ENCODE data around the gene DUSP15. TPM values are rescaled to one million over a fixed set of nuclear protein-coding genes. Genes with fewer than 3 reads are reported as not detected.
"Not testable (repeated sequence)": the region's sequence is repeated elsewhere in the genome, so short reads cannot be mapped to it uniquely, and the experiment has no call there.

Gene DUSP15, protein sequence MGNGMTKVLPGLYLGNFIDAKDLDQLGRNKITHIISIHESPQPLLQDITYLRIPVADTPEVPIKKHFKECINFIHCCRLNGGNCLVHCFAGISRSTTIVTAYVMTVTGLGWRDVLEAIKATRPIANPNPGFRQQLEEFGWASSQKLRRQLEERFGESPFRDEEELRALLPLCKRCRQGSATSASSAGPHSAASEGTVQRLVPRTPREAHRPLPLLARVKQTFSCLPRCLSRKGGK
- not detected for total RNA-seq

DNA sequence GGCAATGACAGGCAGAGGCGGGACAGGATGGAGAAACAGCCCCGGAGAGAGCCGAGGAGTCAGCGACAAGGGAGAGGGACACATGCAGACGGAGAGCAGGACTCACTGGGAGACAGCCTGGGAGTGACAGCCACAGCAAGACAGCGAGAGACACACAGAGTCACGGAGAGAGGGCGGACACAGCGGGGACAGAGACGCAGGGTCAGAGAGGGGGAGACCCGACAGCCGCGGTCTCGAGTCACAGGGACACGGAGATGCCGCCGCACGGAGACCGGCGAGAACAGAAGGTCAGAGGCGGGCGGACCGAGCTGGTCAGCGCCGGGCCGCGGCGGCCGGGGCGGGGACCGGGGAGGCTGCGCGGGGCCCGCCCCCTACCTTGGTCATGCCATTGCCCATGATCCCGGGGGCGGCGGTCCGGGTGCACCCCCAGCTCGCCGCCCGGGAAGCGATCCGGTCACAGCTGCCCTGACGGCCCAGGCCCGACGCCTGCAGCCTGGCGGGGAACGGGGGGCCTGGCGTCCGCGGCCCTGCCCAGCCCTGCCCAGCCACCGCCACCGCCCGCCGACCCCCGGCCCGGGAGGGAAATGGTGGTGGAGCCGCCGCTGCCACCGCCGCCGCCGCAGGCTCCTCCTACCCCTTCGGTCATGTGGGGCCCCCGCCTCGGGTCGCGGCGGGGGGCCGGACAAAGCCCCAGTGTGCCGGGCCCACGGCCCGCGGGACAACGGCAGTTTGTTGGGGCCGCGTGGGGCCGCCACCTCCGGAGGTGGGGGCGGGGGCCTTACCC is at the start of gene DUSP15, which contains the start of gene TTLL9:
DUSP15 (minus strand) TSS at position 586 of the 784 bp plus-strand sequence; CDS start at position 396, 190 bp downstream.
TTLL9 (plus strand) TSS at position 693 of the 784 bp plus-strand sequence. CDS start 493 bp downstream, outside the sequence.
- ChIA-PET CTCF (interaction anchor here (0.8 to 1.1 kb wide), 3 partner anchors 17 to 24 kb away, joined by 3 to 6 read pairs (median 3); no protein-coding TSS in a partner anchor), POLR2A (no interaction called here)

DNA sequence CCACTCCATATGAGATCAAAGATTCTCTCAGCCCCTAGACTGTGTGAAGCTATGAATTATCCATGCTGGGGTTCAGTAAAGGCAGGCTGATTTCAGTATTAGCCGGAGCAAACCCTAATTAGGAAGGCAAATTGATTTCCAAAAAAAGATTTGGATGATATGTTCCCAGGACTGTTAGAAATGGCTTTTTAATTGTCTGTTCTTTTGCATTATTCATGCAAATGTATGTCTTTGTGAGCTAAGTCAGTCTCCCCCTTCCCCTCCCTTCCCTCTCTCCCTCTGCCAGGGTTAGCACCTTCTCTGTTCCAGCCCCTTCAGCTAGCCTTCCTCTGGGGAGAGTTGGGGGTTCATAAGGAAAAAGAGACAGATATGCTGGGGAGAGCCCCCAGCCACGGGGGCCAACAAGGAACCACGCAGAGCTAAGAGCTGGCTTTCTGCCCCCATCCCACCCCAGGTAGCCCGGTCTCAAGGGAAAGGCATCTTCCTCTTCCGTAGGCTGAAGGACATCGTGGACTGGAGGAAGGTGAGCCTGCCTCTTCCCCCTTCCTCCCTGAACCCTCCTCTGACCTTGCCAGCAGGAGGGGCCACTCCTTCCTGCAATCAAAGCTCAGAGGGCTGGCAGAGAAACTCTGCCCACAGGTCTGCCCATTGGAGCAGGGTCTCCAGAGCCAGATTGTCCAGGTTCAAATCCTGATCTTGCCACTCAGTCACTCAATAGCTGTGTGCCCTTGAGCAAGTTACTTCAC is 49.3 kb upstream of the DUSP15 start:
- no peaks in the 10 kb centered on the region for H3K9me3 Mint-ChIP-seq
- H3K36me3 Mint-ChIP-seq = no peaks in the 10 kb centered on the region
- no peaks in the 10 kb centered on the region for H3K4me1 Mint-ChIP-seq (ENCODE audit: low read depth)
- POLR2A ChIA-PET = no interaction called here
- no peak overlapping the region for H3K4me3 Mint-ChIP-seq
- no peak overlapping the region for H3K27ac Mint-ChIP-seq
- intact Hi-C loops (cut with micrococcal nuclease) = no loop called here
- peaks cover 25% of the 10 kb centered on the region for H3K27me3 Mint-ChIP-seq
- DNase-seq = no peak
- CTCF ChIA-PET = interaction anchor here (1.2 to 1.5 kb wide), 2 partner anchors 67 to 171 kb away, joined by 3 to 5 read pairs; no protein-coding TSS in a partner anchor

More for the DNA sequence above, at the start of gene DUSP15, which contains the start of gene TTLL9:
- H3K4me1 Mint-ChIP-seq (ENCODE audit: low read depth) = peaks cover 10% of the 10 kb centered on the region
- peaks cover 3% of the 10 kb centered on the region for H3K36me3 Mint-ChIP-seq
- H3K27me3 Mint-ChIP-seq = peaks cover 28% of the 10 kb centered on the region
- H3K4me3 Mint-ChIP-seq = peak within 1 kb of the TSS; percentile 76
- intact Hi-C loops (cut with micrococcal nuclease) = loop anchor here (1.0 kb wide), 1 partner anchor 8 kb away; no protein-coding TSS in a partner anchor
- H3K9me3 Mint-ChIP-seq = no peaks in the 10 kb centered on the region
- DNase-seq = no peak
- H3K27ac Mint-ChIP-seq = no peak within 1 kb of the TSS

DNA sequence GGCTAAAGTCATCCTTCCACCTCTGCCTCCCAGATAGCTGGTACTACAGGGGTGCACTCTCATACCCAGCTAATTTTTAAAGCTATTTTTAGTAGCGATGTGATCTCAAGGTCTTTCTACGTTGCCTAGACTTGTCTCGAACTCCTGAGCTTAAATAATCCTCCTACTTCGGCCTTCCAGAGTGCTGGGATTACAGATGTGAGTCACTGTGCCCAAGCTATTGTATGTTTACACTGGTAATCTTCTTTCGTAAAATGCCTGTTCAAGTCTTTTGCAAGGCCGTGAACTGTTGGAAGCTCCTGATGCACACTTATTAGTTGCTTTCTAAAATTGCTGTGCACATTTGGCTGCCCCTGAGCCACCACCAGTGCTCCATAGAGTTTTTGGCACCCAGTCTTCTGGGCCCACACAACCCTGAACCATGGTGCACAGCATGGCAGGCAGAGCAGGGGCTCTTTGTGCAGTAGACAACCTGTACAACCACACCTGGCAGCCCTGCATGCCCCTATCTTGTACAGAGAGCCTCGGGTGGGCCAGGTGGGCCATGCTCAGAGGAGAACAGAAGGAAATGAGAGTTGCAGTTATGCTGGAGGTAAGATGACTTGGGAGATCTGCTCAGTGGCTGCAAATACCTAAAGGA is 48.3 kb upstream of the DUSP15 start:
- H3K27me3 Mint-ChIP-seq = peaks cover 17% of the 10 kb centered on the region
- H3K9me3 Mint-ChIP-seq = no peaks in the 10 kb centered on the region
- ChIA-PET POLR2A (no interaction called here), CTCF (interaction anchor here (1.2 to 1.5 kb wide), 2 partner anchors 66 to 172 kb away, joined by 3 to 5 read pairs; no protein-coding TSS in a partner anchor)
- no peaks in the 10 kb centered on the region for H3K4me1 Mint-ChIP-seq (ENCODE audit: low read depth)
- H3K36me3 Mint-ChIP-seq = no peaks in the 10 kb centered on the region
- intact Hi-C loops (cut with micrococcal nuclease) = no loop called here
- H3K4me3 Mint-ChIP-seq = no peak overlapping the region
- no peak overlapping the region for H3K27ac Mint-ChIP-seq
- DNase-seq = no peak

DNA sequence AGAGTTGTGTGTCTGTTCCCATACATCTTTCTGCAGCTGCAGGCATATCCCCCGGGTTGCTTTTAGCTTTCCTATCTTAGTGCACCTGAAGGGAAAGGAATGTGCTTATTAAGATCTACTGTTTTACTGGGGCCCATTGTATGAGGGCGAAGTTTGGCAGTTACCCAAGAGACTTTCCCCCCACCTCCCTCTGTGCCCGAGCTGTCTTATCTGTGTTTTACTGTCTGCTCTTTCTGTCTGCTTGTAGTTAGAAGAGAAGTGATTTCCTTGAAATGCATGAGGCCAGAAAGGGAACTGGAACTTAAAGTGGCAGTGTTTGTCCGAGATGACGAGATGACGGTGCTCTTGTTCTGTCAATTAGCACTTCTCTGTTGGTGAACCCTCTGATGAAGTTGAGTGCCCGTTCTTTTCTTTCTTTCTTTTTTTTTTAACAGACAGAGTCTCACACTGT is 47.7 kb upstream of the DUSP15 start:
- POLR2A ChIA-PET; H3K36me3 Mint-ChIP-seq; DNase-seq; H3K27ac Mint-ChIP-seq; H3K4me1 Mint-ChIP-seq (ENCODE audit: low read depth); intact Hi-C loops (cut with micrococcal nuclease); H3K4me3 Mint-ChIP-seq; CTCF ChIA-PET; H3K9me3 Mint-ChIP-seq: not testable (repeated sequence)
- peaks cover 17% of the 10 kb centered on the region for H3K27me3 Mint-ChIP-seq

DNA sequence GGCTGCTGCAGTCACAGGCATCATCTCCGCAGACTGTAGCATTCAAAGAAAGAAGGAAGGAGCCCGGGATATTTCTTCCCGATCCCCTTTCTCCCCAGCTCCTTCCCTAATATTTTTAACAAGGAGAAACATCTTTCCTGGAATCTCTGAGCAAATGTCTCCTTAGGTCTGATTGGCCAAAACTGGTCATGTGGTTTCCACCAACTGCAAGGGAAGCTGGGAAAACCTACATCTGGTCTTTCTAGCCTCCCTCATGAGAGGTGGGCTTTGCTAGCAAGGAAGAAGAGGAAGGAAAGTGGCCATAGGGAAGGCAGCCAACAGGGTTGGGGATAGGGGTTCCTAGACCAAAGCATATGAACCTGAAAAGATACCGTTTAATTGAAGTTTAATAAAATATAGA is 46.4 kb upstream of the DUSP15 start:
- ChIA-PET POLR2A (no interaction called here), CTCF (no interaction called here)
- peaks cover 15% of the 10 kb centered on the region for H3K27me3 Mint-ChIP-seq
- no peak overlapping the region for H3K27ac Mint-ChIP-seq
- no peak overlapping the region for H3K4me3 Mint-ChIP-seq
- DNase-seq = no peak
- H3K36me3 Mint-ChIP-seq = no peaks in the 10 kb centered on the region
- no peaks in the 10 kb centered on the region for H3K4me1 Mint-ChIP-seq (ENCODE audit: low read depth)
- intact Hi-C loops (cut with micrococcal nuclease) = no loop called here
- H3K9me3 Mint-ChIP-seq = no peaks in the 10 kb centered on the region

DNA sequence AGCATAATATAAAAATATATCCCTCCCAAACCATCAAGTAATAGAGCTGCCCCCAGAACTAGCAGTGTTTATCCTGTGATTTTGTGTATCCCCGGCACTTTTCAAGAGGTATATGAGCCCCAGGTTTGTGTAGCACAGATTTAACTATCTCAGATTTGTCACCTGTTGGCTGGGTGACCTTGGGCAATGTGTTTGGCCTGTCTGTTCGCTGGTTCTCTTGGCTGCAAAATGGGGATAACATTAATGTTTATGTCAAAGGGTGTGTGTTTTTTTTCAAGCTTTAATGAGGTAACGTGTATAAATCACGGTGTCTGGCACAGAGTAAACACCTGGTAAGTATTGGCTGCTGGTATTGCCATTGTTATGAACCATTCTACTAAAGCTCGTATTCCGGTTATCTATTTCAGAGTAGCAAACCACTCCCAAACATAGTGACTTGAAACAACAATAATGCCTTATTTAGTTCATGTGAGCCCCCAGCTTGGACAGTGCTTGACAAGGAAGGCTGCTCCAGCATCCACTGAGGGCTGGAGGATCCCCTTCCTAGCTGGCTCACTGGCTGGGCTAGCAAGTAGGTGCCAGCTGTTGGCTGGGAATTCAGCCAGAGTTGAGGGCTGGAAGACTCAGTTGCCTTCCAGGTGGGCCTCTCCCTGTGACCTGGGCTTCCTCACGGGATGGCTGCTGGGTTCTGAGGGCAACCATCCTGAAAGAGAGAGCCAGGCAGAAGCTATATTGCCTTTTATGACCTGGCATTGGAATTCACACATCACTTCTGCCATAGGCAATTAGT is 45.4 kb upstream of the DUSP15 start:
- Mint-ChIP-seq H3K4me1 (ENCODE audit: low read depth) (no peaks in the 10 kb centered on the region), H3K4me3 (no peak overlapping the region), H3K27ac (no peak overlapping the region), H3K36me3 (no peaks in the 10 kb centered on the region), H3K27me3 (peaks cover 14% of the 10 kb centered on the region), H3K9me3 (no peaks in the 10 kb centered on the region)
- CTCF ChIA-PET = no interaction called here
- intact Hi-C loops (cut with micrococcal nuclease) = no loop called here
- POLR2A ChIA-PET = no interaction called here
- no peak for DNase-seq

DNA sequence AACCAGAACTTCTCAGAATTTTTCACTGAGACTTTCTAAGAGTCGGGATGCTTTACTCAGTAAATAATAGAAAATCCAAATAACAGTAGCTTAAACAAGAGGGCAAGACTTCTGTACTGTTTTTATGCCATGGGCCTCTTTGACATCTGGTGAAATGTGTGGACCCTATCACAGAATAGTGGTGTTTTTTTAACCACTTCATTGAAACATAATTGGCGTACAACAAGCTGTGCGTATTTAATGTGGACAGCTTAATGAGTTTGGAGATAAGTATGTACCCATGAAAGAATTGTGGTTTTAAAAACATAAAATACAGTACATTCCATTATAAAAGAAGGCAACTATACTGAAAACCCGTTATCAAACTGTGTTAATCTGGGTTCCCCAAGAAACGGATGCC is 43.8 kb upstream of the DUSP15 start:
- no peak overlapping the region for H3K27ac Mint-ChIP-seq
- CTCF ChIA-PET = interaction anchor here (0.8 kb wide), 1 partner anchor 117 kb away, joined by 3 read pairs; no protein-coding TSS in a partner anchor

DNA sequence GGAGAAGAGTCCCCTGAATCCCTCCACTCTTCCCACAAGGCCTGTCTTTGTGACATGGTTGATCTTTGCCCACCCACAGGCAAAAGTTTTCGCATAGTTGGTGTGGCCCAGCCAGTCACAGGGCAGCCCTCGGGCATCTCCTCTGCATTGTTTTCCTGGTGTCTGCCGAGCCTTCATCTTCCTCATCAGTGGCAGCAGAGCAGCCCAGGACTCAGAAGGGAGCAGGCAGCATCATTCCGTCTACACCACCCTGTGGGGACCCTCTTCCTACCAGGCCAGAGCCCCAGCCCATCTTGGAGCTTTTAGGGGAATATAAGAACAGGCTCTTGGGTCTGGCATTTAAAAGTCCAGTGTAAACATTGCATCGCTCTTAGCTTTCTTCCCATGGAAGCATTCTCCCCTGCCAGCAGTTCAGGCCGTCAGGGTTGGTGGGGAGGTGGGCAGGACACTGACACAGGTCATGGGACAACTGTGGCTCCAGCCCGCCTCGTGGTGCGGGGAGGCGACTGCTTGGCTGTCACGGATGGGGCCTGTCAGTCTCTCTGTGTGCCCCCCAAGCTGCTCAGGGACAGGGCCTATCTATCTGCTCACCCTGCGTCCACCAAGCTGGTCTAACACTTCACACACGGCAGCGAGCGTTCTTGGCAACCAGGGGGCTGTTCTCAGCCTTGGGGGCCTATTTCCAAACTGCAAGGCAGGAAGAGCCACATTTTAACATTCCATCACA is 43.3 kb upstream of the DUSP15 start:
- no peak overlapping the region for H3K27ac Mint-ChIP-seq
- CTCF ChIA-PET = interaction anchor here (0.8 kb wide), 1 partner anchor 117 kb away, joined by 3 read pairs; no protein-coding TSS in a partner anchor
- DNase-seq = no peak
- H3K36me3 Mint-ChIP-seq = no peaks in the 10 kb centered on the region
- intact Hi-C loops (cut with micrococcal nuclease) = no loop called here
- H3K4me1 Mint-ChIP-seq (ENCODE audit: low read depth) = no peaks in the 10 kb centered on the region
- H3K9me3 Mint-ChIP-seq = no peaks in the 10 kb centered on the region
- peaks cover 5% of the 10 kb centered on the region for H3K27me3 Mint-ChIP-seq
- POLR2A ChIA-PET = no interaction called here
- H3K4me3 Mint-ChIP-seq = no peak overlapping the region

More for the DNA sequence above, 43.8 kb upstream of the DUSP15 start:
- Mint-ChIP-seq H3K27me3 (peaks cover 8% of the 10 kb centered on the region), H3K36me3 (no peaks in the 10 kb centered on the region), H3K4me1 (ENCODE audit: low read depth) (no peaks in the 10 kb centered on the region), H3K4me3 (no peak overlapping the region), H3K9me3 (no peaks in the 10 kb centered on the region)
- POLR2A ChIA-PET = no interaction called here
- DNase-seq = no peak
- intact Hi-C loops (cut with micrococcal nuclease) = no loop called here

DNA sequence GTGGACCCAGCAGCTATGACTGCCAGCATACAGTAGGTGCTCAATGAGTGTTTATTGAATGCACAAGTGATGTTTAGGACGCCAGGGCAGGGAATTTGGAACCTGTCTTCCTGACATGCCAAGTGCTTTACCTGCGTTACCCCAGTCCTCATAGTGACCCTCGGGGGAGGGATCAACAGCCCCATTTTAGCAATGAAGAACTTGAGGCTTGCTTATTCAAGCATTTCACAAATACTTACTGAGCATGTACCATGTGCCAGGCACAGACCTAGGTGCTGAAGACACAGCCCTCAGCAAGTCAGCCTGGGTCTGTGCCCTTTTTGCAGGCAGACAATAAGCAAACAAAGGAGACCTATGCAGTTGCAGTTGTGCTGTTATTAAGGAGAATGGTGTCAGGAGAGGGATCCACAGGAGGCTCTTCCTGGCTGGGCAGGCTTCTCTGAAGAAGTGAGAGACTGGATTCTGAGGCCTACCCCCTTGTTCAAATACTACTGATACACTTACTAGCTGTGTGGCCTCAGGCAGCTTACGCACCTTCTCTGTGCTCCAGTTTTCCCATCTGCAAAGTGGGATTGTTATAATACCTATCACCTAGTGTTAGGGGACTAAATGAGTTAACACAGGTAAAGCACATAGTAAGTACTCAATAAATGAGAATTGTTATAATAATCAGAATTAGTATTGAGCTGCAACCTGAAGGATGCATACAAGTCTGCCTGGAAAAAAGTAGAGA is 39.9 kb upstream of the DUSP15 start:
- intact Hi-C loops (cut with micrococcal nuclease) = no loop called here
- Mint-ChIP-seq H3K36me3 (no peaks in the 10 kb centered on the region), H3K4me3 (no peak overlapping the region), H3K9me3 (no peaks in the 10 kb centered on the region), H3K27ac (no peak overlapping the region), H3K4me1 (ENCODE audit: low read depth) (no peaks in the 10 kb centered on the region), H3K27me3 (no peaks in the 10 kb centered on the region)
- ChIA-PET POLR2A (no interaction called here), CTCF (no interaction called here)
- DNase-seq = no peak

DNA sequence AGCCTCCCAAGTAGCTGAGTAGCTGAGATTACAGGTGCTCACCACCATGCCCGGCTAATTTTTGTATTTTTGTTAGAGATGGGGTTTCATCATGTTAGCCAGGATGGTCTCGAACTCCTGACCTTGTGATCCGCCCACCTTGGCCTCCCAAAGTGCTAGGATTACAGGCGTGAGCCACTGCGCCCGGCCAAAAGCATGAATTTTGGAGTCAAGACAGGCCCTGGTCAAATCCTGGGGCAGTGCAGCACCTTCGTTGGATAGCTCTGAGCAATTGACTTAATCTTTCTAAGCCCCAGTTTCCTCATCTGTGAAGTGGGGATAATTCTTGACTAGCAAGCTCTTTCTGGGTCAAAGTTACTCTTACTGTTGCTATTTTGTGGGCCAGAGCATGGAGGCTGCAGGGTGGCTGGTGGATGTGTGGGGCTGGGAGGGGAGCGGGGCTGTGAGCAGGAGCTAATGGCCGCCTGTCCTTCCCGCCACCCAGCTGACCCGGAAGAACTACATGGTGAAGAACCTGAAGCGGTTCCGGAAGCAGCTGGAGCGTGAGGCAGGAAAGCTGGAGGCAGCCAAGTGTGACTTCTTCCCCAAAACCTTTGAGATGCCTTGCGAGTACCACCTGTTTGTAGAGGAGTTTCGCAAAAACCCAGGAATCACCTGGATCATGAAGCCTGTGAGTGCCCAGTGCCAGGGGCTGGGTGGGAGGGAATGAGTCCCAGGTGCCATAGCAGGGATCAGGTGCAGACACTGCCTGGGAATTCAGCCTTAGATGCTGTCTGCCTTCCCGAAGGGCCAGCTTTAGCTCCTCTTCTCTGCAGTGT is 39.1 kb upstream of the DUSP15 start:
- ChIA-PET POLR2A (no interaction called here), CTCF (interaction anchor here (1.0 kb wide), 1 partner anchor 57 kb away, joined by 4 read pairs; no protein-coding TSS in a partner anchor)
- no peak for DNase-seq
- no peak overlapping the region for H3K27ac Mint-ChIP-seq
- intact Hi-C loops (cut with micrococcal nuclease) = no loop called here
- no peak overlapping the region for H3K4me3 Mint-ChIP-seq
- no peaks in the 10 kb centered on the region for H3K27me3 Mint-ChIP-seq
- H3K9me3 Mint-ChIP-seq = no peaks in the 10 kb centered on the region
- H3K4me1 Mint-ChIP-seq (ENCODE audit: low read depth) = no peaks in the 10 kb centered on the region
- H3K36me3 Mint-ChIP-seq = no peaks in the 10 kb centered on the region
